Measurements from ENCODE around the gene SLC37A2. TPM values are rescaled to one million over a fixed set of nuclear protein-coding genes. Genes with fewer than 3 reads are reported as not detected.

Gene SLC37A2
- total RNA-seq, 6 donors from 2014 or later = 3.5 to 32.5 (median 19.1) TPM

- no peaks in the 10 kb centered on the region for H3K9me3 ChIP-seq
- TF ChIP-seq POLR2AphosphoS5 (IDR thresholded peaks at IDR 0.05) = no peak
- H3K4me1 ChIP-seq = peaks cover 0 to 4% (median under 1%) of the 10 kb centered on the region in 4 donors
- ATAC-seq (ENCODE audit: low FRiP score in 2 of 2) (no peak), DNase-seq (no peak)
- WGBS, 2 donors = 81 to 85% methylated on average over 10 to 14 of the region's 14 CpGs
- H3K36me3 ChIP-seq = no peaks in the 10 kb centered on the region
- no peak overlapping the region for H3K4me3 ChIP-seq
- H3K27me3 ChIP-seq = no peaks in the 10 kb centered on the region
- H3K27ac ChIP-seq = no peak overlapping the region
Measured at GRCh38 chr11:125076378-125076945, 13.4 kb downstream of the SLC37A2 start.

- DNase-seq (no peak), ATAC-seq (ENCODE audit: low FRiP score in 2 of 2) (no peak)
- TF ChIP-seq EP300 (IDR thresholded peaks at IDR 0.05) (no peak), POLR2A (IDR thresholded peaks at IDR 0.05) (no peak), CTCF (IDR thresholded peaks at IDR 0.05) (no peak), POLR2AphosphoS5 (IDR thresholded peaks at IDR 0.05) (no peak)
- Histone ChIP-seq H3K9me3 (no peaks in the 10 kb centered on the region), H3K27me3 (no peaks in the 10 kb centered on the region), H3K4me1 (no peaks in the 10 kb centered on the region), H3K36me3 (no peaks in the 10 kb centered on the region), H3K4me3 (no peak overlapping the region), H3K27ac (no peak overlapping the region)
- WGBS, 2 donors = 90 to 97% methylated on average over 11 of the region's 11 CpGs
Measured at GRCh38 chr11:125078016-125078415, 14.9 kb downstream of the SLC37A2 start.

- Histone ChIP-seq H3K4me3 (no peak overlapping the region), H3K27me3 (no peaks in the 10 kb centered on the region), H3K4me1 (no peaks in the 10 kb centered on the region), H3K27ac (no peak overlapping the region), H3K36me3 (no peaks in the 10 kb centered on the region), H3K9me3 (no peaks in the 10 kb centered on the region)
- WGBS, 2 donors = 89 to 92% methylated on average over 14 of the region's 14 CpGs
- TF ChIP-seq CTCF (IDR thresholded peaks at IDR 0.05) = no peak
- DNase-seq (no peak), ATAC-seq (ENCODE audit: low FRiP score in 2 of 2) (no peak)
Measured at GRCh38 chr11:125078516-125079140, 15.5 kb downstream of the SLC37A2 start.

GRCh38 chr11:125079151-125079877 is 16.2 kb downstream of the SLC37A2 start:
- 82 to 87% methylated on average over 15 to 18 of the region's 18 CpGs for WGBS, 2 donors
- Histone ChIP-seq H3K27ac (no peak overlapping the region), H3K4me1 (no peaks in the 10 kb centered on the region), H3K36me3 (no peaks in the 10 kb centered on the region), H3K27me3 (no peaks in the 10 kb centered on the region), H3K9me3 (no peaks in the 10 kb centered on the region), H3K4me3 (no peak overlapping the region)
- DNase-seq (no peak), ATAC-seq (ENCODE audit: low FRiP score in 2 of 2) (peak in 1 of 2 donors; percentile 22)
- no peak for TF ChIP-seq POLR2AphosphoS5 (IDR thresholded peaks at IDR 0.05)
- no peak for TF ChIP-seq POLR2A (IDR thresholded peaks at IDR 0.05)
- no peak for TF ChIP-seq EP300 (IDR thresholded peaks at IDR 0.05)
- TF ChIP-seq CTCF (IDR thresholded peaks at IDR 0.05) = no peak

GRCh38 chr11:125079878-125080530 is 16.9 kb downstream of the SLC37A2 start:
- Histone ChIP-seq H3K36me3 (no peaks in the 10 kb centered on the region), H3K4me1 (no peaks in the 10 kb centered on the region), H3K9me3 (no peaks in the 10 kb centered on the region), H3K27me3 (no peaks in the 10 kb centered on the region), H3K27ac (no peak overlapping the region), H3K4me3 (no peak overlapping the region)
- ATAC-seq (ENCODE audit: low FRiP score in 2 of 2) = no peak
- 90 to 96% methylated on average over 9 to 12 of the region's 12 CpGs for WGBS, 2 donors
- TF ChIP-seq CTCF (IDR thresholded peaks at IDR 0.05) (no peak), EP300 (IDR thresholded peaks at IDR 0.05) (no peak), POLR2A (IDR thresholded peaks at IDR 0.05) (no peak), POLR2AphosphoS5 (IDR thresholded peaks at IDR 0.05) (no peak)
- no peak for DNase-seq

Measured in upper lobe of left lung (tissue), 6 donors.